GM12891 (cell line): ENCODE results near the gene SHKBP1.

ENCODE experiments used
- POLR2A ChIP-seq: IDR thresholded peaks from 2 replicates; pipeline ENCODE4 v1.6.1; 2011; ENCODE audit warnings: low read depth, low read length, control low read depth
- POLR2AphosphoS5 ChIP-seq: IDR thresholded peaks from 2 replicates; pipeline ENCODE4 v1.6.1; 2011; ENCODE audit warnings: low read depth, low read length, control low read depth
- SPI1 ChIP-seq: IDR thresholded peaks from 2 replicates; pipeline ENCODE4 v1.6.1; 2011; ENCODE audit warnings: low read depth, low read length, control low read depth
- TAF1 ChIP-seq: IDR thresholded peaks from 2 replicates; pipeline ENCODE4 v1.6.1; 2011; ENCODE audit warnings: low read depth, low read length, control low read depth

- TF ChIP-seq POLR2A (no peak), TAF1 (no peak), POLR2AphosphoS5 (no peak), SPI1 (no peak)
Measured at GRCh38 chr19:40598918-40599307, 22.2 kb downstream of the SHKBP1 start.
